HG03039 (cell line): Measurements from ENCODE around the gene UXS1.
A peak's percentile ranks its signal among the peaks of the same experiment; 100 is the strongest.

ENCODE experiments used
- ATAC-seq: cut with Tn5 transposase; IDR thresholded peaks from one replicate; pipeline ENCODE4 v1.9.1; 2021; ENCODE audit warnings: mild to moderate bottlenecking, moderate library complexity; ENCODE audit not compliant: unreplicated experiment

Gene UXS1

DNA sequence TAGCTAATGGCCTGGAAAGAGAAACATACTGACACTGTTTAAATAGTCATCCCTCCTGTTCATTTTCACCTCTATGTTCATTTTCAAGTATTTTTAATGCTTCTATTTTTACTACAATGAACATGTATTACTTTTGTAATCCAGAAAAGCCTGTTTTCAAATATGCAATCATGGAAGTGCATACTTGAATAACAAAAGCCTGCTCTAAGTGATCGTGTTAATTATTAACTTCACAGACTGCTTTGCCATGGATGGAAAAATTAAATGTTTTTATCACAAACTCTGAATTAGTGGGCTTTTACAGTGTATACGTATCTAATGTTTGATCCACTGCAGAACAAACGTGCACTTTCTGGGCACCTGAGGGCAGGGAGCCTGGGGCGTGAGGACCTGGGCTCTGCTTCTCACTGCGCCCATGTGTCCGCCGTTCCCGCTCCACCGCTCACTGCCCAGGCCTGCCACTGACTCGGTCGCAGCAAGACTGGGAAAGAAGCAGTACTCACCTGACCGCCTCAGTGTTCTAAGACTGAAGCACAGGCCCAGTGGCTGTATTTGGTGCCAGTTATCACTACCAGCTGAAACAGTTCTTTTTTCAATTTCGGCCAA lies 80.6 kb downstream of the UXS1 start:
- no peak for ATAC-seq

DNA sequence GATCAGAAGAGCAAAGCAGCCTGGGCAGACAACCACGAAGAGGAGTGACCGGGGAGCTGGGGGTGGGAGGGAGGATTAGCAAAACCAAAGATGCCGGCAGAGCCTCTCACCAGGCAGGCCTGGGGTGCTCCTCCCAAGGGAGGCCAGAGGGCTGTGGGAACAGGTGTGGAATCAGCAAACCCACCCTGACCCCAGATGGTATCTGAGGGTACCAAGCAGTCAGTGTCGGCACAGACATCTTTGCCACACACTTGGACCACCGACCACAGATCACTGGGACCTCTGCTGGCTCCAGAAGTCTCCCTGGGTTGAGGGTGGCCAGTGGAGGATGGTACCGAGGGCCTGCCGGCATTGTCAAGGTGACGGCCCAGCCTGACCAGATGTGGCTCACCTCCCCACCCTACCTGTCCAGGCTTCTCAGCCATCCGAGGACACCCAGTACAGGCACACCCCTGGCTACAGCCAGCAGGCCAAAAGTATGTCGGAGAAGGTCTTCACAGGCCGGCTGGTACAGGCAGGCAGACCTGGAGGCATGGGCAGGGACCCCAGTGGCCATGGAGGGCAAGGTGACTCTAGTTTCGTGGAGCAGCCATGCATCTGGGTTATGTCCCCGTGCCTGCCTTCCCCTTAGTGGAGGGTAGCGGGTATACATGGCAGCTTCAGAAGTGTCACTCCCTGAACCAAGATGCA lies 82.1 kb downstream of the UXS1 start:
- ATAC-seq, result no peak

DNA sequence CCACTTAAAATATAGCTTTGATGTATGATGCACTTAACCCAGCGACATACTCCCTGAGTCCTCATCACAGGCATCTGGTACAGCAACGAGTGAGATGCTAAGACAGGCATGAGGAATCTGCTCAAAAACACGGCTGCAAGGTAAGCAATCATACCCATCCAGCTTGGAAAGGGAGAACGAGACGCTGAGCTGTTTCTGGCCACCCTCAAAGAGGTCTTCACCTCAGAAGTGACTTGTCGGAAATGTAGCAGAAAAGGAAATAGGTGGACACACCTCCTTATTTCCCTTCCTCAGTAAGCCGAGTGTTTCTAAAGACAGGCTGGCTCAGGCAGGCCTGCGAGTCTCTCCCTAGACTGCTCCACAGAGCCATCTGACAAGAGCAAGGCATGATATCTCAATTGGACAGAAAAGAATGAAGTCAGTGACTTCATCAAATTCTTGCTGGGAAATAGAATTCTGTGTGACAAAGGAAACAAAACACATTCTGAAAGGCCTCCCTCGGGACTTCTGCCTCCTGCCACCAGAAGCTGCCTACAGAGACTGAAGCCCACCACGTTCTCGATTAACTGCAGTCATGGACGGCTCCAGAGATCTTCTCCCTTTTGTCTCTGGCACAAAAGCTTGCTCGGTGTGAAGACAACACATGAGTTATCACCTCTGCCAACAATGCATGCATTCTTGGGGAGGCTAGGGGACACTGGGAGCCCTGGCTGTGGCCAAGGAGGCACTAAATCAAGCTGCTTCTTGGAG lies 84.3 kb downstream of the UXS1 start:
- no peak for ATAC-seq

DNA sequence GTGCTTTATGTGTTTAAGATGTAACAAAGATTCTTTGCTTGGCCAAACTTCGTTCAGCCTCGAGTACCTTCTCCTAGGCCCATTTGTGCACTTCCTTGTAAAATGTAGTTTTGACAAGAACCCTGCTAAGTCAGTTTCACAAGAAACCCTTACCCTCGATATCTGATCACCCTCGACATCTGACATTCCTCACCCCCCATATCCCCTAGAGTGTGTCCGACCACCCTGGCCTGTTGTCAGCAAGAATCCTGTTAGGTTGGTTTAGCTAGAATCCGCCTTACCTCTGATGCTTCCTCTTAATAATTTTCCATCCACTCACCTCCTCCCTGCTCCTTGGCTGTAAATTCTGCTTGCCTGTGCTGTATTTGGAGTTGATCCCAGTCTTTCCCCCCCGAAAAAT lies 85.3 kb downstream of the UXS1 start:
- ATAC-seq, result no peak

DNA sequence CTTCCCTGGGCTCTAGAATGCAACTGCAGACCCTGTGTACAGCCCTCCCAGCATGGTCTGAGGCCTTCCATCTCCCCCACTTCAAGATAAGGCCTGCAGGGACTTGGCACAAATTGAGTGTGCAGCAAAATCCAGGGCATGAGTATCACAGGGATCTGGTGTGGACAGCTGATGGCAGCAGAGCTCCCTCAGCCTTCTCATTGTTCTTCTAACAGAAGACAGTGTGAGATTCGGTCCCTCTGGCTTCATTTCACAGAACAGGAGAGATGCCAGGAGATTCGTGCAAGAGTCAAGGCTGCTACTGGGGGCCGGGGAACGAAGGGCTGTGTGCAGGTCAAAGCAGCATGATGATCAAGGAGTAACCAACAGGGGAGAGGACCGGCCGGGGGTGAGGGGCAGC lies 85.8 kb downstream of the UXS1 start:
- ATAC-seq, result no peak

DNA sequence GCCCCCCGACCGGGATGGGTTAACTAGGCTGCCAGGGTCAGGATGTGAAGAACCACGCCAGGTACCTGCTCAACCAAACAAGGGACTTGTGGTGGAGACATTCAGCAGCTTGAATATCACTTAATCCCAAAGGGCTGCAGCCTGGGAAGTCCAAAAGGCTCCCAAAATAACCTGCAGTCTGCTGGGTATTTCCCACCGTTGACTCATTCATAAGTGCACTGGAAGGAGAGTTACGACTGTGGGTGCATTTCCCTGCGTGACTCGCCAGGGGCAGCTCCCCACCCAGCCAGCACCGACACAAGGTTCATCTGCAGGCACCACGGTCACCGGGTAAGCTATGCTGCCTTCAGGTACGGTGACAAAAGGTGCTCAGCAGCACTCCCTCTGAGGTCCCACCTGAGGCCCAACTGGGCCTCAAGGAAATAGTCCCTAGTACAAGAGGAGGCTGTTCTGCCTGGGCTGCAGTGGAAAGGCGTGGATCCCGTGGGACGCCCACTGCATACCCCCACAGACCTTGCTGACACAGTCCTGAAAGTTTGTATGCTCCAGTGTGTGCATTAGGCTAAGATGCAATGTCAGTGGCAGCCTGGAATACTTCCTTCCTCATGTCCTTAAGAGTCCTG lies 86.5 kb downstream of the UXS1 start:
- peak; percentile 80 for ATAC-seq

DNA sequence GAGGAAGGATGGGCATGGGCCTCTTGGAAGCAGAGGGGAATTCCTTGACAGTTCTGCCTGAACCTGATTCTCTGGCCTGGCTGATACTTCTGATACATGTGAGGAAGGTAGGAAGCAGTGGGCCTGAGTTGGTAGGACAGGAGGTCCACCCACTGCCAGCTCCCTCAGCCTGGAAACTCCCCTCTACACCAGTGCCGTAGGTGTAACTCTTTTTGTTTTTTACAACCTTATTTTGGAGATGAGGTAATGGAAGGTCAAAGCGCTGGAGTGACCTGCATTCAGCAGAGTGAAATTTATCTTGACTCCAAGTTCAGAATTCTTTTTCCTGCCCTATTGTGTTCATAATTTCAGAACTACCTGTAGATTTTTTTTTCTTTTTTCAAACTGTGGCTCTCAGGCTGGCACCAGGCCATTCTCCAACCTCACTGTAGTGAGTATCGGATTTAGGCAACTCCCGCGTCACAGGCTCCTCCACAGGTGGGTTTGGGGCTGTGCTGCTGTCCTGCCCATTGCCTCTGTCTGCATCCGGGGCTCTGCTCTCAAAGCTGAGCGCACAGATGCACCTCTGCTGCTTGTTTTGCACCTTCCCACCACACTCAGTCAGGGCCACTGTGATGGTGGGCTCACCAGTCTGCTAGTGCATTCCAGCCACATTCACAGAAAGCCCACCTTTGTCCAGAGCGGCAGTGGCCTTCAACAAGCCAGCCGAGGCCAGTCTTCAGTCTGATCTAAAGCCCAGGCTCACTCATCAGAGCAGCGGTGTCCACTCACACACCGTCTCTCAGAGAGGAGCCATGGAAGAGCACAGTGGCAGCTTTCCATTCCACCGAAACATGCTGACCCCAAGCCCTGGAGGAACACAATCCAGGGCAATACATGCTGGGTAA lies 87.2 kb downstream of the UXS1 start:
- ATAC-seq, result no peak

DNA sequence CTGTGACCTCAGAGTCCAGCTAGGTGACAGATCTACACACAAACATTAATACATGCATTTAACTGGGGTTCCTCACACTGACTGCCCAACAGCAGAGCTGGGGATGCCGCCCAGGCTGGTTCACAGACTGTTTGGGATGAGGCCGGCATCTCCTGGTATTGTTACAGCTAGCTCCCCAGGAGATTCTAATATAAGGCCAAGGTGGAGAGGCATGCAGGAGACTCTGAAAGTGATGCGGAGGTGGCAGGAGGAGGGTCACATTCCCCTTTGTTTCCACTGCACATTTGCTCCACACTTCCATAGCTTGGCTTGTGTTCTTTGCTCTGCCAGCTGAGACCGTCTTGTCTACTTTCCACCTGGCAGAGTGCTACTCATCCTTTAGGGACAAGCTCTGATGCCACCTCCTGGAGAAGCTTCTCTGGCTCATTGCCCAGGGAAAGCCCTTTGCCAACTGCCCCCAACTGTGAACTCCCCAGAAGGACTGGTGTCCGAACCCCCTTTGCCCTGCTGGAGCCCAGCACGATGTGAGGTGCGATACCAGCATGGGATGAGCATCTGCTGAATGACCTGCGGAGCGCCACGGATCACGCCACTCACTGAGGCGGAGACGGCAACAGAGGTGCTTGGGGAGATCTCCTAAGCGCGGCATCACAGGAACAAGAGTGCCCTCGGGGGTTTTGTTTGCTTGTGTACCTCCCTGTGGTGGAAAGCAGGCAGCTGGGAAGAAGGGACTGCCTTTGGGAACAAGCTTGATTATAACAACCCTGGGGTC lies 88.8 kb downstream of the UXS1 start:
- no peak for ATAC-seq

DNA sequence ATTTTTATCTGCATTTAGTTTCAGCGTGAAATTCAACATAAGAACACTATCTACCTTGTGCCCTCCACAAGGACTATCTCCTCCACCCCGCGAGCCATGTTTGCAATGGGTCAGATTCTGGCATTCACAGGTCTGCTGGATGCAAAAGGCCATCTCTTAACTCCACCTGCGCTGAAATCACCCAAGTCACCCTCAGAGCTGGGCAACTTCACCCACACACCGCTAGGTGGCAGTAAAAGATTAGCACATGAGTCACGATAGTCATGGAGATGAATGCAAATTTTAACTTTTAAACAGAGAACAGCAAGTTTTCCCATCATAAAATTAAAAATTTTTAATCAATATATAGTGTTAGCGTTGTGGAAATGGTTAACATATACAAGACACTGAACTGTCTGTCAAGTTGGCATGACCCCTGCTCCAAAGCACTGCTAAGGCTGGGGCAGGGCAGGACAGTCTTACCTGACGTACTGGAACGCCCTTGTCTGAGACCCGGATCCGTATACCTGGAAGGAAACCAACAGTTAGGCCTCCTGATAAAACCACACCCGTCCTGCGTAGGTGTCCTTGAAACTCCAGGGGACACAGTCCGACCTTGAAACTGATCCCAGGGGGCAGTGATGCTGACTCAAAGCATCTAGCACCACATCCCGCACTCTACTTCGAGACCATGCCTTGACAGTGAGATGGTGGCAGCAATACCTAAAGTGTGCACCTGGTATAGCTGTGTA lies 89.6 kb downstream of the UXS1 start:
- ATAC-seq, result peak; percentile 32

DNA sequence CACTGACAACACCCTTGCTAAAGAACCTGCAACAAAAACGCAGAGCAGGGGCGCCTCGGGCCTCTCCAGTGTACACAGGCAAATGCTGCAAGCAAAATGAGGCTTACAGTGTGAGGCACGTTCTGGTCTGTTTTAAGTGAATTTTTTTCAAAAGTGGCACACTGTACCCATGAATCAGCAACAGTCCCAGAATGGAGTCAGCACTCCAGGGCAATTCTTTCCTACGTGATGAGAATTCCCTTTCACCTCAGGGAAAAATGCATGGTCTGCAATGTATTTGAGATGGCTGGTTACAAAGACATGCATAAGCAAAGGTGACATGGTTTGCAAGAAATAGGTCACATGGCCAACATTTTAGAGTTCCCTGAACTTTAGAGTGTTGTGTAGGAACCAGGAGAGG lies 94.4 kb downstream of the UXS1 start:
- no peak for ATAC-seq

DNA sequence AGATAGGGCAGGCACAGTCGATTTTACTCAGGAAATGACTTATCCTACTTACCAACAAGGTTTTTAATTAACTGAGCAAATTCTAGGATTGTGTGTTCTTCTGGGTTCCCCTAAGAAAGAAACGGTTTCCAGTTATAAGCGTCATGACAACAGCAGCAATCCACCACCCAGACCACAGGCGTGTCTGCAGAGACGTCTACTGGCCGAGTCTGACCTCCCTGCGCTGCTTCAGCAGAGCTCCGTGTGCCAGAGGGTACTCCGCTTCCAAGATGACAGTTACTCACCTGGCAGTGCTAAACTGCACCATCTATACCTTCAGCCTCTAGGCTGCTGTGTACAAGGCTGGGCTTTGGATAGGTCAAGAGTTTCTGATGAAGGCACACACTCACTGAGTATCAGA lies 95.4 kb downstream of the UXS1 start:
- no peak for ATAC-seq

DNA sequence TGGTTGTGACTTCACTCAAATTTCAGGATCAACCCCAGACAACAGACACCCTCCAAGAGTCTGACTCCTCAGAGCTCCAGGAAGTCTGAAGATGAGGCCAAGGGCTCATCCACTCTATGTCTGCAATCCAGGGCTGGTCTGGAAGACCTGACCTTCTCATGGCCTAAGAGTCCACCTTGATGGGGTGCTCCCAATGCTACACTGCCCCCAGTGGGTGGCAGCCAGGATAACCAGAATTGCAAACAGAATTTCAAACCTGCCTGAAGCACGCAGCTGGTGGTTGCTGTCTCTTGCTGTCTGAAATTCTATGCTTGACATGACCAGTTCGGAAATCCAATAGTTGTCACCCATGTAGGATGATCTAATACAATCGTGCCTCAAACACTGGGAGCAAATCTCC lies 96.0 kb downstream of the UXS1 start:
- ATAC-seq, result no peak

DNA sequence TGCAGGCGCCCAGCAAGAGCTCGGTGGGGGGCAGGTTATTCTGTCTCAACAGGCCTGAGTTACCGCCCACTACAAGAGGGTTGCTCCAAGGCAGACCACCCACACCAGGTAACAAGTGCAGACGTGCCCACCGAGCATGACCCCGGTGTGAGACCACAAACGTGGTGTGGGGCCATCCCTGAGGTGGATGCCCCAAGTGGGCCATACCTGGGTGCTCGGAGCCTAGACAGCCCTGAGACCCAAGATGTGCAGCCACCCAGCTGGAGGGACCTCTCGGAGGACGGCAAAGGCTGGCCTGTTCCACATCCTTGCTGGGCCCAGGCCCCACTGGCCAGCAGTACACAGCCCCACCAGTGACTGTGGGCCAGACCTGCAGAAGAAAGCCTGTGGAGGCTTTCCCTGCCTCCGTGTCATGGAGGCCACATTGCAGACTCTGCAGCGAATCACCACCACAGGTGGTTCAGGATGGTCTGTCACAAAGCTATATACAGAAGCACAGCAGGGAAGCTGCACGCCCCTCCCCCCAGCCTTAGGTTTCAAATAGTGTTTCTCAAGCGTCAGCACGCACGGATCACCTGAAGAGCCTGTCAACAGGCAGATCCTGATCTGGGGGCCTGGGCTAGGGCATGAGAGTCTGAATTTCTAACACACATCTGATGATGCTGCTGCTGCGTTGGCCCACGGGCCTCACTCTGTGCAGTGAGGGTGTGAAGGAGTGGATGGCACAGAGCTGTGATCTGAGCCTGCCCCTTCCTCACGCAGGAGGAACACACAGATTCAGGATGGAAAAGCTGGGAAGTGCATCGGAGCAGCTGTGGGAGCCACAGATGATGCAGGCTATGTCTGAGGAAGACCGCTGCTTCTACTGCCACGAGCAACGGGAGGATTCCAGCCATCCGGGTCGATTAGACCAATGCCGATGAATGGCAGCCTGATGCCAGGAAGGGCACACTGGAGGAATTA lies 96.8 kb downstream of the UXS1 start:
- no peak for ATAC-seq

DNA sequence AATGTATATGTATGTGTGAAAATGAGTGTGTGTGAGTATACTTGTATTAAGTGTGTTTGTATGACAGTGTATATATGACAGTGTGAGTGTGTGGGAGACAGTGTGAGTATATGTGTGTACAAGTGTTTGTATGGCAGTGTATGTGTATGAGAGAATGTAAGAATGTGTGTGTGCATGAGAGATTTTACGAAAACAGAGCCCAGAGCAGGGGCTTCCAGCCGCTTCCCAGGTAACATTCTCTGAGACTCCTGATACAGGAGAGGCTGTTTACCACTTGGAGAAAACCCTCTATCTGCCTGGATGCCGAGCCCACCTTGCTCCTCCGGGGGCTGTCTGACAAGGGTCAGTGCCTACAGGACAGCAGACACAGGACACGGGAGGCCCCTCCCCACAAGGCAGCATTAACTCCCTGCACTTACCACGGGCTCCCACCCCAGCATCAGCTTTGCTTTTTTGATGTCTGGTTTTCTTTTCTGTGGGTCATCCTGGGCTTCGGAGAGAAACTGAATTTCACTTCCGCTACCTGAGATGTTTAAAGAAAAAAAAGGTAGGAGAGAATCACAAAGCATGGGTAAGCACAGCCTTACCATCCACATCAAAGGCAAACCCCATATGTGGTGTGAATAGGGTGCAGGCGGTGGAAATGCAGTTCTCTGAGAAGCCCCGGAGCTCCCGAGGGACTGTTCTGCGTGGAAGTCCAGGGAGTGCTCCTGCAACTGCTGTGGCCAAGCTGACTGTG lies 97.6 kb downstream of the UXS1 start:
- ATAC-seq, result no peak

DNA sequence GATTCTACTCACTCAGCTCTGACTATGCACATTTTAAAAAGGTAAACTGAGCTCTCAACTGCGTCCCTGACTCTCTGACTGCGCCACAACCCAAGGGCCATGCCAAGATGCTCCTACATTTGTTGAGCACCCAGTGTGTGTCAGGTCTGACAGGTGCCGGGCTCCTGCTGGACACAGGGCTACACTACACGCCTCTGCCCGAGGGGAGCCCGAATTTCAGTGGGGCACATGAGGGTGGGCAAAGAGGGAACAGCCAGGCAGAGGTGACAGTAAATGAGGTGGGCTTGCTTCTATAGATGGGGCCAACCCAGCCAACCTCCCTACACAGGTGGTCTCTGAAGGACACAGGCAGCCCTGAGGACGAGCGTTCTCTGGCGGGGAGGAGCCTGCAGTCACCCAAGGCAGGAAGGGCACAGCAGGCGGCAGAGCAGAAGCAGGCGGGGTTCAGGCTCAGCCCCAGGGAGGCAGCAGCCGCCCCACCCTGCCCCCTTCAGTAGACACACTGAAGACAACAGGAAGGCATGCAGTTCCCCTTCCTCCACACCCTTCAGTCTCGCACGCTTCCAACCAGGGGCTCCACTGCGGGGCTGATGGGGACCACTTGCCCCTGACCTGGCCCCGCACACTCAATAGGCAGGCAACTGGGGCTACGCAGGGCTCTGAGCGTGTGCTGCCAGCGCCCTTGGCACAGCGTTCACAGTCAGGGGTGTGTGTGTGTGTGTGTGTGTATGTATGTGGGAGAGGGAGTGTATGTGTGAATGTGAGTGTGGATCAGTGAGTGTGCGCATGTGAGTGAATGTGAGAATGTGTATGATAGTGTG lies 98.4 kb downstream of the UXS1 start:
- no peak for ATAC-seq

DNA sequence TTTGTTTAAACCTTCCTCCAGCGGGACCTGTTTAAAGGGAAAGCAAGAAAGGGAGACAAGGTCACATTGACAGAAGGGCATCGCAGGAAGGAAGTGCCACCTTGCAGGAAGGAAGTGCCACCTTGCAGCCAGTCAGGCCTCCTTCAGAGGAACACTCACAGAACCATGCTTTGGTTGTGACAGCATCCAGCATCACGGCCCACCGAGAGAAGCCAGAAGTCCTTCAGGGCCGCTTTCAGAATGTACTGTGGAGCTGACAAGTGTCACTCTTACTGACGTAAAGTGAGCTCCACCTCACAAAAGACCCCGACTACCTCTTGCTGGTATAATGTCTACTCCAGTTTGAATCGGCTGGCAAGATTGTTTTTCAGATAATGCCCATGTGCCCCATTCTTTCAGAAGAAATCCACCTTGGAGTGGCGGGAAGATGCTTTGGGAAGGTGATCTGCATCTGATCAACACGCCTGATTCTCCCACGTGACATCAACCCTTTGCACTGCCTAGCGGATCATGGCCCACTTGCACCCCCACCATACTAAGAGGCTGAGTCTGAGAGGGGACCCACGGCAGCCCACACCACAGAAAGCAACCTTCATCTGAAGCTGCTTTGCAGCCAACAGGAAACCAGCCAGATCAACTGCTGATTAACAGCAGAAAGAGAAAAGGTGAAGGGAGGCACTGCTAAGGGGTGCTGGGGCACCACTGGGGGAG lies 99.8 kb downstream of the UXS1 start:
- no peak for ATAC-seq
